ENCODE measurements around the gene JMJD6.

DNA sequence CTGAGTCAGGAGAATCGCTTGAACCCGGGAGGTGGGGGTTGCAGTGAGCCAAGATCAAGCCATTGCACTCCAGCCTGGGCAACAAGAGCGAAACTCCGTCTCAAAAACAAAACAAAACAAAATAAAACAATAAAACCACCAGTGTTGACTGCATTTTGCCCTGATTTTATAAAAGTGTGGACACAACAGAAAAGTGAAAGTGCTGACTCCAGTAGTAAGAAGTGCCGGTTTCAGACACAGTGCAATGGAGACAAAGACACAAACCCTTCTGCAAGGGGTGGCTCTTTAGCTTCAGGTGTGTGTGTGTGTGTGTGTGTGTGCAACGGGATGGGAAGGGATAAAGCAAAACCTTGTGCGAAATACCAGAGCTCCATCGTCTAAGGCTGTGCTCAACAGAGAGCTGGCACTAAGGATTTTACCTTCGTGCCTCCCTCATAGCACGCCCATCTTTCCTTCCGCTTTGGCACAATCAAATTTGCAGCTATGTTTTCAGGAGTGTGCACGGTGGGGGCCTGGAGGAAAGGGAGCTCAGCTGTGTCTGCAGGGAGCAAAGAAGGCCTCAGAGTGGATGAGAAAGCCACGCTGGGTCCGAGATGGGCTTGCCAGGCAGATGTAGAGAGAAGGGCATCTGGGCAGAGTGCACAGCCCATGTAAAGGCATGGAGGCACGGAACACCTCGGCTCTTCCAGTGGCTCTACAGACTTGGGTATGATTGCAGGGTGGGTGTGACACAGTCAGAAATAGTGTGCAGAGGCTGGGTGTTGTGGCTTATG, 31.2 kb downstream of the JMJD6 start:
- TF ChIP-seq, protein P1, sequence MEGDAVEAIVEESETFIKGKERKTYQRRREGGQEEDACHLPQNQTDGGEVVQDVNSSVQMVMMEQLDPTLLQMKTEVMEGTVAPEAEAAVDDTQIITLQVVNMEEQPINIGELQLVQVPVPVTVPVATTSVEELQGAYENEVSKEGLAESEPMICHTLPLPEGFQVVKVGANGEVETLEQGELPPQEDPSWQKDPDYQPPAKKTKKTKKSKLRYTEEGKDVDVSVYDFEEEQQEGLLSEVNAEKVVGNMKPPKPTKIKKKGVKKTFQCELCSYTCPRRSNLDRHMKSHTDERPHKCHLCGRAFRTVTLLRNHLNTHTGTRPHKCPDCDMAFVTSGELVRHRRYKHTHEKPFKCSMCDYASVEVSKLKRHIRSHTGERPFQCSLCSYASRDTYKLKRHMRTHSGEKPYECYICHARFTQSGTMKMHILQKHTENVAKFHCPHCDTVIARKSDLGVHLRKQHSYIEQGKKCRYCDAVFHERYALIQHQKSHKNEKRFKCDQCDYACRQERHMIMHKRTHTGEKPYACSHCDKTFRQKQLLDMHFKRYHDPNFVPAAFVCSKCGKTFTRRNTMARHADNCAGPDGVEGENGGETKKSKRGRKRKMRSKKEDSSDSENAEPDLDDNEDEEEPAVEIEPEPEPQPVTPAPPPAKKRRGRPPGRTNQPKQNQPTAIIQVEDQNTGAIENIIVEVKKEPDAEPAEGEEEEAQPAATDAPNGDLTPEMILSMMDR (IDR thresholded peaks at IDR 0.05): no peak
- peak; percentile 44 for TF ChIP-seq POLR2AphosphoS5 (IDR thresholded peaks at IDR 0.05)
